HFF-Myc (cell line): ENCODE data around the gene NCF1.
"Not testable (repeated sequence)": the region's sequence is repeated elsewhere in the genome, so short reads cannot be mapped to it uniquely, and the experiment has no call there.

Source experiments
- DNase-seq: peaks from one replicate; pipeline ENCODE4 v3.0.0-alpha.2; 2011; ENCODE audit warnings: low read depth; ENCODE audit errors: extremely low read depth
- H3K4me3 ChIP-seq: replicated peaks from 2 replicates; pipeline ENCODE4 v1.5.1; 2011; ENCODE audit warnings: low read depth, mild to moderate bottlenecking, control low read depth, low read length
- TF ChIP-seq, protein P1 (sequence below): IDR thresholded peaks from 2 replicates; pipeline ENCODE4 v1.5.1; 2012; ENCODE audit warnings: mild to moderate bottlenecking, low read depth, low read length, control low read depth; ENCODE audit errors: missing control alignments

Gene NCF1

DNA sequence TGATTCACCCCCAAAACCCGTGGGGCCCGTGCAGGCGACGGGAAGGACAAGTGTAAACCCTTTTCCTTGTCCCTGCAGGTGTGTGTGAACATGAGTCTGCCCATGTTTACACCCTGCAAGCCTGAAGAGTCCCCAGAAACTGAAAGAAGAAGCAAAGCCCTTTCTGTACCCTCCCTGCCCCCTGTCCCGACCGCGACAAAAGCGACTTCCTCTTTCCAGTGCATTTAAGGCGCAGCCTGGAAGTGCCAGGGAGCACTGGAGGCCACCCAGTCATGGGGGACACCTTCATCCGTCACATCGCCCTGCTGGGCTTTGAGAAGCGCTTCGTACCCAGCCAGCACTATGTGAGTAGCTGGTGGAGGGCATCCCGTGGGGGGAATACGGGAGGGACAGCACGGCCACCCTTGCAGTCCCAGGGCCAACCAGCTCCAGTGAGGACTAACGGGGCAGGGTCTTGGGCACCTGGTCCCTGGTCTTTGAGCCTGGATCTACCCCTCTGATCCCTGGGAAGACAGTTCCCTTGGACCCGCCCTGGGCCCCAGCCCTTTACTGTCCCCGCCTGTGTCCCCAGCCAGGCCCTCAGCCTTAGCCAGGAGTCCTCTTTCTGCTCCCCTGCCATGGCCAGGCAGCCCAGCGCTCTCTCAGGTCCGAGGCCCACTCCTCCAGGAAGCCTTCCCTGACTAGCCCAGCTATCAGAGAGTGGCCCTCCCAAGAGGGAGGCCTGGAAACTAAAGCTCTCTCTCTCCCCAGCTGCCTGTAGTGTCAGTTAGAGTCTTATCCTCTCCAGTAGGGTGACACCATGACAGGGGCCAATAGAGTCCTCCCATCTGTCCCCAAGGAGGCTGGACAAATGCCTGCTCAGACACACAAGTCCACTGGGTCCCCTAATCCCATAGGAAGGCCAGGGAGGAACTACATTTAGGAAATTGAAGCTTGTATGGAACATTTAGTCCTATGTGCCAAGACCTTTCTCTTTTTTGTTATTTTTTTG, at the start of gene NCF1:
Gene NCF1 (plus strand): TSS at position 252 of the 991 bp plus-strand sequence. CDS start 21 bp downstream, at position 273.
- H3K4me3 ChIP-seq, DNase-seq: not testable (repeated sequence)

DNA sequence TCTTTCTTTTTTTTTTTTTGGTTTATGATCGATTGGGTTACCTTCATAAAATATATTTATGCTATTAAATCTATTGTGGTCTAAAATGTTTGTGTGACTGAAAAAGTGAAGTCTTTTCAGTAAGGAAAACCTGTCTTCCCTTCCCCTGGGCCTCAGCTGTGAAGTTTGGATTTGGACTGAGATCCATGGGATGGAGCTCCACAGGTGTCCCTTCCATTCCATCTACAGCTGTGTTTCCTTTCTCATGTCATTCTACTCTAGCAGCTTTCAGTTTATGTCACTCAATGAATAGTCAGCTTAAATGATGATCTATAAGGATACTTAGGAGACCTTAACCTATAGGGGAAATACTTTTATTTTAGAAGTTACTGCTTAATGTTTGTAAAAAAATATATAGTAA, 48.0 kb upstream of the NCF1 start:
- TF ChIP-seq, protein P1, sequence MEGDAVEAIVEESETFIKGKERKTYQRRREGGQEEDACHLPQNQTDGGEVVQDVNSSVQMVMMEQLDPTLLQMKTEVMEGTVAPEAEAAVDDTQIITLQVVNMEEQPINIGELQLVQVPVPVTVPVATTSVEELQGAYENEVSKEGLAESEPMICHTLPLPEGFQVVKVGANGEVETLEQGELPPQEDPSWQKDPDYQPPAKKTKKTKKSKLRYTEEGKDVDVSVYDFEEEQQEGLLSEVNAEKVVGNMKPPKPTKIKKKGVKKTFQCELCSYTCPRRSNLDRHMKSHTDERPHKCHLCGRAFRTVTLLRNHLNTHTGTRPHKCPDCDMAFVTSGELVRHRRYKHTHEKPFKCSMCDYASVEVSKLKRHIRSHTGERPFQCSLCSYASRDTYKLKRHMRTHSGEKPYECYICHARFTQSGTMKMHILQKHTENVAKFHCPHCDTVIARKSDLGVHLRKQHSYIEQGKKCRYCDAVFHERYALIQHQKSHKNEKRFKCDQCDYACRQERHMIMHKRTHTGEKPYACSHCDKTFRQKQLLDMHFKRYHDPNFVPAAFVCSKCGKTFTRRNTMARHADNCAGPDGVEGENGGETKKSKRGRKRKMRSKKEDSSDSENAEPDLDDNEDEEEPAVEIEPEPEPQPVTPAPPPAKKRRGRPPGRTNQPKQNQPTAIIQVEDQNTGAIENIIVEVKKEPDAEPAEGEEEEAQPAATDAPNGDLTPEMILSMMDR = no peak
- no peak overlapping the region for H3K4me3 ChIP-seq
- no peak for DNase-seq

DNA sequence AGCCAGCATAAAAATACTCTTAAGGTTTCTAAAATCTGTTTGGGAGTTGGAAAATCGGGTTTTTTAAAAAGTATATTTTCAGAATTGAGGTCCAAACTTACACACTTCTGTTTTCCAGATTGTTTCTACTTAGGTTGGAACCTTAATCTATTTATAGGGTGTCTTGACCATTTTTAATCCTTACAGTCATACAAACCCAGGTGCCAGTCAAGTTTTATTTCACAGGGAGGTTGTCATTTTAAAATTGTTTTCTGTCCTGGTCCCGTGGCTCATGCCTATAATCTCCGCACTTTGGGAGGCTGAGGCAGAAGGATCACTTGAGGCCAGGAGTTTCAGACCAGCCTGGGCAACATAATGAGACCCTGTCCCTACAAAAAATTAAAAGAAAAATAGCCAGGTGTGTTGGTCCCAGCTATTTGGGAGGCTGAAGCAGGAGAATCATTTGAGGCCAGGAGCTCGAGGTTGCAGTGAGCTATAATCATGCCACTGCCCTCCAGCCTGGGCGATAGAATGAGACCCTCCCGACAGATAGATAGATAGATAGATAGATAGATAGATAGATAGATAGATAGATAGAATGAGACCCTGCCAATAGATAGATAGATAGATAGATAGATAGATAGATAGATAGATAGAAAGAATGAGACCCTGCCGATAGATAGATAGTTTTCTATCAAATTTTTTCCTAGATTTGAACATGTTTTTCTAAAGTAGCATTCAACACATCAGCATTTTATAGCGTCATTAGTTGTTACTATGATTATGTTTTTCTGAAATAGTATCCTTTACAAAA, 47.3 kb upstream of the NCF1 start:
- TF ChIP-seq, protein P1 = no peak
- H3K4me3 ChIP-seq = no peak overlapping the region

DNA sequence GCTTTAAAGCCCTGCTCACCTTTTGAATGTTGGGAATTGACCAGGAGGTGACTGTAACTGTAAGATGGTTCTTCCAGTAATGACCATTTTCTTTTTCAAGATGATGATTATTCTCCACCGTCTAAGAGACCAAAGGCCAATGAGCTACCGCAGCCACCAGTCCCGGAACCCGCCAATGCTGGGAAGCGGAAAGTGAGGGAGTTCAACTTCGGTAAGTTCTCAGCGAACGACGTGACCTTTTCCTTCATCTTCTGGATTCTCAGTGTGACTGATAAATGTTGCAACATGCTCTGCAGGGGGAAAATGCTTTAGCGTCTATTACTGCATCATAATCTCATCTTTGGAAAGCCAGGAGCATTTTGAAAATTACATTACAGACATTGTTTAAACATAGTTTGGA, 45.1 kb upstream of the NCF1 start:
- H3K4me3 ChIP-seq, DNase-seq: not testable (repeated sequence)

More for the DNA sequence above, 47.3 kb upstream of the NCF1 start:
- DNase-seq = no peak

DNA sequence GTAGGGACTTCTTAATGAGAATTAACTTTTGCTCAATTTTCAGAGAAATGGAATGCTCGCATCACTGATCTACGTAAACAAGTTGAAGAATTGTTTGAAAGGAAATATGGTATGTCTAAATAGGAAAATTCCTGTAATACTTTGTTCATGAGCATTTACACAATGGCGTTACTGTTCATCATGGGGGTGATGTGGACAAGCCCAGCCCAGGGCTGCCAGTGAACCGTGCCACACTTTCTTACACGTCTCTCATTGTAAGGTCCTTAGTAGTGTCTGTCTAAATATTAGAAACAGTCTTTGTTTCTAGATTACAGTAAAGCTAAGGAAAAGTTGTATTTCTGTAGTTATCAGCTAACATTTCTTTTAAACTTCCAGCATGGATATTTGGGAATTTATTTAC, 43.6 kb upstream of the NCF1 start:
- DNase-seq, H3K4me3 ChIP-seq: not testable (repeated sequence)

DNA sequence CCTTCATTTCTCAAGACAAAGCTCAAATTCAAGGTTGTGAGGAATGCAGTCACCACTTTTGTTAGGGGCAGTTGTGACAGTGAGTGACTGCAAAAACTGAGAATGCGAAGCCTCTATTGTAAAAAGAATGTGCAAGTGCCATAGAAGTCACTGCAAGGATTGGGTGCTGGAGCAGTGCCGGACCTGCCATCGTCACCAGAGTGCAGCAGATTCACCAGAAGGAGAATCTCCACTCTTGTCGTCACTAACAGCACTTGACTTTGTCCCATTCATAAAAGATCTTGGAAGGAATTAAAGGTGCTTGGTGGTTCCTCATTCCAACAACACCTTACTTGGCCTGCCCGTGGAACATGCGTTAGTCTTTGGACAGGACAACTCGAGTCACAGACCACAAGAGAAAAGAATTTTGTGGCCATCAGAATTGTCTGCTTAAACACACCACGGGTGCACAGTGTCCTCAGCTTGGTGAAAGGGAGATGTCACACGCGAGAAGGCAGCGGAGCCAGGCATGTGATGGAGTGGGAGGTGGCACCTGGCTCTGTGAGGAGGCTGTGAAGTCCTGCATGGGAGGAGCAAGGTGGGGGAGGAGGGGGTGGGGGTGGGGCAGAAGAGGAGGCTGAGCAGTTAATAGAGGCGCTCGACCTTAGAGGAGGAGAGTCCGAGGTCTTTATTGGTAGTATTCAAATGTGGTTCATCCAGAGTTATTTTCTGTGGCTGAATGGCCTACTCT, 33.7 kb upstream of the NCF1 start:
- DNase-seq, H3K4me3 ChIP-seq: not testable (repeated sequence)

DNA sequence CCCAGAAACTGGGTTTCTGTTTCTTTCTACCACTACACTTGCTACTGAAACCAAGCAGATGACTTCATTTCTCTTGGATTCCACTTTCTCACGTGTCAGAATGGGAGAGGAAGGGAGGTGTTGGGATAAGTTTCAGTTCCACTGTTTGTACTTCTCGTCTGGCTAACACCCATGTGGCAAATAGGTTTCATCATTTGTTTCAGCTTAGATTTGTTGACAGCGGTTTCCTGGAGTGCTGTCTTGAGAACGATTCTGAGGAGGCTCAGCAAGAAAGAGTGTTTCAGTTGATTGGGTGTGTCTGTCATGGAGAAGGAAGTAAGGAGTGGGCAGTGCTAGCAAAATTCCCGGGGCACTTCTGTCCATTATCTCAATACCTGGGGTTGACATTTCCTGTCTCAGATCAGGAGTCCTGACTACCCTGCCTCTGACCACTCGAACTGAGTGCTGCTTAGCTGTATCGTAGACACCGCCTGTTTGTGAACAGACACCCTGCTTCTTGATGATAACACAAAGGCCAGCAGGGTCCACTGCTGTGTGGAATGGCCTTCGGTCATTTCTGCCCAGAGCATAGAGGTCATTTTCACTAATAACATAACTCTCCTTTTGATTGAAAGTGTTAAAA, 29.8 kb upstream of the NCF1 start:
- H3K4me3 ChIP-seq, DNase-seq: not testable (repeated sequence)

DNA sequence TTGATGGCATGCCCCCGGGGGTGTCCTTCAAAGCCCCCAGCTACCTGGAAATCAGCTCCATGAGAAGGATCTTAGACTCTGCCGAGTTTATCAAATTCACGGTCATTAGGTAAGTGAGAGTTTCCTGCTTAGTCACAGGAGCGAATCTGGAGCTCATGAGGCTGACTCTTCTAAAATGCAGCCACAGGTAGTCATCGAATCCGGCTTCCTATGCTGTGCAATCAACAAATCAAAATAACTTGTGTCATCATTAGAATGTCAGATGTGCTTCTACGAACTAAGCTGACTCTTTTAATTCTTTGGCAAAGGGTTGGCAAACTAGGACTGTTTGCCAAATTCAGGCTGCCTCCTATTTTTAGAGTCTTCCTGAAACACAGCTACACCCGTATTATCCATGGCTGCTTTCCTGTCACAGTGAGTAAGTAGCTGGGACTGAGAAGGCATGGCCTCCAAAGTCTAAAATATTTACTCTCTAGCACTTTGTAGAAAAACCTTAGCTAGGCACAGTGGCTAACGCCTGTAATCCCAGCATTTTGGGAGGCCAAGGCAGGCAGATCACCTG, 19.8 kb upstream of the NCF1 start:
- DNase-seq, H3K4me3 ChIP-seq: not testable (repeated sequence)

DNA sequence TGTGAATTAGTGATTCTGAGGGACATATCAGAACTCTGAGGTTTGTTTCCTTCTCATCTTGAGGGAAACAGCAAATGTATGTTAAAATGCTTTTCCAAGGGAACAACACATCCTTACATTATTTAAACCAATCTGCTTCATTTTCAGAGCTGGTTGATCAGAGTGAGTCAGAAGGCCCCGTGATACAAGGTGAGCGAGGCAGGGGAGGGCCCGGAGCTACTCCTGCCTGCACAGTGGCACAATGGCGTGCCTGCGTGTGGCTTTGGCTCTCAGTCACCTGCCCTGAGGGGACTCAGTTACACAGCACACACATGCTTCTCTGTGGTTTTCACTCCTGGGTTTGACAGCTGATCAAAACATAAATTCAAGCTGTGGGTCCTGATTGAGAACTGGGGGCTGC, 17.1 kb upstream of the NCF1 start:
- not testable (repeated sequence) for H3K4me3 ChIP-seq, DNase-seq

DNA sequence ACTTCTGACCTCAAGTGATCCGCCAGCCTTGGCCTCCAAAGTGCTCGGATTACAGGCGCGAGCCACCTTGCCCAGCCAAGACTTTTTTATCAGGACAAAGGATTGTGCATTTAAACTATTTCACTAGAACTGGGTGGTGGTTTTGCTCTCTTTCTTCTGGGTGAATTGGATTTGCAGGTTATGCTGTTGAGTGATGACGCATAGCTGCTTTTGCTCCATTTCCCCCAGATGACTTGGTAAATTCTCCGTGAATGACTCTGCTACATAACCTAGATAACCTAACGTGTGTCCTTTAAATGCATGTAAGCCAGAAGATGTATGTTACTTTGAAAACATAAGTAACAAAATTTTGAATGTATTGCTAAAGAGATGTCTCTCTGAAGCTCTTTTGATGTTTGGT, 15.5 kb upstream of the NCF1 start:
- not testable (repeated sequence) for DNase-seq, H3K4me3 ChIP-seq

DNA sequence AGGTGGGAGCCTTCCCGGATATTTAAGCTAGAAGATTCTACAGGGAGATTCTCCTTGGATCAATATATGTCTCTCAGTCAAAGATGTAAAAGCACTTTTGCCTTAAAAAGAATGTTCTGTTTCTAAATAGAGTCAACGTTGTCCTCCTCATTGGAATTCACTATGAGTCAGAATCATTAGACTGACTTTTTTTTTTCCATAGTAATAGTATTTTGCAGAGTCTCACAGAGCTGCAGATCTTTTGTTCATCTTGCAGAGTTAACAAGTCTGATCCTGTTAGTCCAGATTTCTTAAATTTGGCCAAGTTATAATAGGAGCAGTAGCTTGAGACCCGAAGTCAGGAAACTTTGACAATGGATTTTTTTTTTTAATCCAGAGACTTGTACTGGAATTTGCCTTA, 14.8 kb upstream of the NCF1 start:
- not testable (repeated sequence) for H3K4me3 ChIP-seq, DNase-seq

DNA sequence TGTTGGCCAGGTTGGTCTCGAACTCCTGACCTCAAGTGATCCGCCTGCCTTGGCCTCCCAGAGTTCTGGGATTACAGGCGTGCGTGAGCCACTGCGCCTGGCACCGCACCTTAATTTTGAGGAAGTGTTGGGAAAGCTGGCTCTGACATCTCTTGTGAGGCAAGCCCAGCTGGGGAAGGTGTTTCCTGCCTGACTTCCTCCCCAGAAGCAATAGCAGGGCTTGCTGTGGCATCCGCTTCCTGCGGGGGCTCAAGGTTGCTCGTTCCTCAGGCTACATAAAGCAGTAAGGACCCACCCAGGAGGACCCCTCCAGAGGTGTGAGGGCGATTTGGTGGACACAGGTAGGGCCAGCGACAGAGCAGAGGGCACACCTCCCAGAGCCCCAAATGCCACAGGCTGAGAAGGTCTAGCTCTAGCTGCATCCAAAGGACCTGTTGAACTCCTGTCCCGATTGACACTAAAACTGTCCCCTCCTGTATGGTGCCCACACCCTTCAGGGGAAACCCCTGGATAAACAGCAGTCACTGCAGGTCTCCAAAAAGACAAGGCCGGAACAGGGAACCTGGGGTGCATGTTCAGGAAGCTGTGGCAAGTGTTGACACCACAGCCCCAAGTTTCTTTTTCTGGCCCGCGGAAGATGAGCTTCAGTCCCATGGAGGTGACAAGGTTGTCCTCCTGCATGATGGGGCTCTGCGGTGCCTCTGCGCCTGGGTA, 8.4 kb upstream of the NCF1 start:
- DNase-seq = not testable (repeated sequence)

DNA sequence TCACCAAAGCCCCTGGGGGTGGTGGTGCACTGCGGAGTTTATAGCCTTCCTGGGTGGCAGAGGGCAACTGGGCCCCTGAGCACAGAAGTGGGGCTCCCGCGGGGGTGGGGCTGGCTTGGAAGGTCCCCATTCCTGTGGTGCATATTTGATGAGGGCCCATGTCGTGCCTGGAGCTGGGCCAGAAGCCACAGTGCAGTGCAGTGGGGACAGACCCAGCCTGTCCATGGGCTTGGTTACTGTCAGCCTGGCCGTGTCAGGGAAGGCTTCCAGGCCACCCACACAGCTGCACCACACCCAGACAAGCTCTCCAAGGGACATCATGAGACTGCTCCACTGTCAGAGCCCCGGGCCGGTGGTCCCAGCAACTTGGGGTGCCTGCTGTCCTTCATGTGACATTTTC, 7.3 kb upstream of the NCF1 start:
- H3K4me3 ChIP-seq = not testable (repeated sequence)

More for the DNA sequence above, 8.4 kb upstream of the NCF1 start:
- not testable (repeated sequence) for H3K4me3 ChIP-seq

DNA sequence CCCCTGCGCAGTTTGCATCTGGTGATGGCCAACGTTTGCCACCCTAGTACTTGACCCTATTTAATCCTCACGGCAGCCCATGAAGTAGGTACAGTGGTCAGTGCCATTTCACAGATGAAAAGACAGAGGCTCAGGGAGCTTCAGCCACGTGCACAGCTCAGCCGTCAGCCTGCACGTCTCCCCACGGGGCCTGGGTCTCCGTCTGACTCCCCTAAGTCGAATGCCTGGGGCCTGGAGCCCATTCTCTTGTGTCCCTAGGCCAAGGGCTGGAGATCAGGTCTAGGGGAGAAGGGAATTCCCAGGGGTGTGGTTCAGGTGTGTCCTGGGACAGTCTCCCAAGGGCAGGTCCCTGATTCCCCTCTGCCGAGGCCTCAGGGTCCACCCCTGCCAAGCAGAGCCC, 6.8 kb upstream of the NCF1 start:
- not testable (repeated sequence) for DNase-seq, H3K4me3 ChIP-seq

More for the DNA sequence above, 7.3 kb upstream of the NCF1 start:
- DNase-seq = not testable (repeated sequence)
